HG03439 (cell line): ENCODE data around the gene PPM1D.
"Not testable (repeated sequence)": the region's sequence is repeated elsewhere in the genome, so short reads cannot be mapped to it uniquely, and the experiment has no call there.

Experiments
- ATAC-seq: cut with Tn5 transposase; IDR thresholded peaks from one replicate; pipeline ENCODE4 v1.9.1; 2021; ENCODE audit warnings: mild to moderate bottlenecking, moderate library complexity; ENCODE audit not compliant: unreplicated experiment

Gene PPM1D

DNA sequence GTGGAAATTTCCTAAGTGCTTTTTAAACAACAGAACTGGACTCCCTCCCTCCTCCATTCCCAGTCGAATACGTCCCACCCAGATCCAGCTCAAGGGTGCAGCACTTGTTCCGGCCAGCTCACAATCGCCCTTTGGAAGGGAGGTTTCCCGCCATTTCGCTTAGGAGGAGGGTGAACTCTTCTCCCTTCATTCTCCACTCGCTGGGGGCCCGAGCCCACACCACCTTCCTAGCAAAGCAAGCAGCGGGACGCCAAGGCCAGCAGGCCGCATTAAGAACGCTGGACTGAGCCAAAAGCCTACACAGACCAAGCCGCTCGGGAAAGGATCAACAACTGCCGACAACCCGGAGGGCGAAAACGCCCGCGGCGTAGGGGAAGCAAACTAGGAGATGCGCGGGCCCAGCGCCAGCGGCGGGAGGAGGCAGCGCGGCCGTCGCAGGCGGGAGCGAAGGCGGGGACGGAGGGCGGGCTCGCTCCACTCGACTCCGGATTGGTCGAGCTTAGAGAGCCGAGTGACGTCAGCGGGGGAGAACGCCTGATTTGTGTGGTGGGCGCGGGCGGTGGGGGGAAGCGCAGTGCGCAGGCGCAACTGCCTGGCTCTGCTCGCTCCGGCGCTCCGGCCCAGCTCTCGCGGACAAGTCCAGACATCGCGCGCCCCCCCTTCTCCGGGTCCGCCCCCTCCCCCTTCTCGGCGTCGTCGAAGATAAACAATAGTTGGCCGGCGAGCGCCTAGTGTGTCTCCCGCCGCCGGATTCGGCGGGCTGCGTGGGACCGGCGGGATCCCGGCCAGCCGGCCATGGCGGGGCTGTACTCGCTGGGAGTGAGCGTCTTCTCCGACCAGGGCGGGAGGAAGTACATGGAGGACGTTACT lies at the start of gene PPM1D:
TSS of gene PPM1D (plus strand) at position 574 of the 870 bp plus-strand sequence. CDS start at position 796, 222 bp downstream.
- peak; percentile 92 for ATAC-seq

- not testable (repeated sequence) for ATAC-seq
Observed at GRCh38 chr17:60552255-60552654, 47.7 kb upstream of the PPM1D start.

- no peak for ATAC-seq
Observed at GRCh38 chr17:60554377-60554788, 45.6 kb upstream of the PPM1D start.

- no peak for ATAC-seq
Observed at GRCh38 chr17:60555786-60556185, 44.2 kb upstream of the PPM1D start.

GRCh38 chr17:60557805-60558204 lies 42.2 kb upstream of the PPM1D start:
- no peak for ATAC-seq

DNA sequence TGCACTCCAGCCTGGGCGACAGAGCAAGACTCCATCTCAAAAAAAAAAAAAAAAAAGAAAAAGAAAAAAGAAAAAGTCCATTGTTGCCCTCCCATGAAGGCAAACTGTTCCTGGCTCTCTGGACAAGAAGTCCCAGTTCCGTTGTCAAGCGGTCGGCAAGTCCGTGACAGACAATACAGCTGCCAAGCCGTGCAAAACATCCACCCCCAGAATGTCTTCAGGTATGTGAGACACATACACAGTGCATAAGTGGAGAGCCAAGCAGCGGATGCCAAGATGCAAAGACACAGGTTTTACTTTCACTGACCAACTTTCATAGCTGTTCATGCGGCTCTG lies 40.4 kb upstream of the PPM1D start:
- no peak for ATAC-seq

- ATAC-seq: no peak
Observed at GRCh38 chr17:60559995-60560859, 39.8 kb upstream of the PPM1D start.

GRCh38 chr17:60560860-60561257 lies 39.1 kb upstream of the PPM1D start:
- ATAC-seq: no peak

- ATAC-seq: no peak
Observed at GRCh38 chr17:60562421-60562820, 37.6 kb upstream of the PPM1D start.

DNA sequence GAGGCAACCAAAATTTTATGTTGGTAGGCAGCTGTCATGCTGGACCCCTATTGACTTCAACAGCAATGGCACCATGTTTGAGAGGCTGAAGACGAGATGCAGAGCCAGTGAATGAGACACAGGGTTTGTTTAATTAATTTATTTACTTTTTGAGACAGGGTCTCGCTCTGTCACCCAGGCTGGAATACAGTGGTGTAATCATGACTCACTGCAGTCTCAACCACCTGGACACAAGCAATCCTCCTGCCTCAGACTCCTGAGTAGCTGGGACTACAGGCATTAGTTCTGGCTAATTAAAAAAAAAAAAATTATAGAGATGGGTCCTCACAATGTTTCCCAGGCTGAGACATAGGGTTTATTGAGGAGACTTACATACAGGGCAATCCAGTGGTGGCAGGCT lies 36.2 kb upstream of the PPM1D start:
- no peak for ATAC-seq

GRCh38 chr17:60565233-60565632 lies 34.8 kb upstream of the PPM1D start:
- ATAC-seq: no peak

DNA sequence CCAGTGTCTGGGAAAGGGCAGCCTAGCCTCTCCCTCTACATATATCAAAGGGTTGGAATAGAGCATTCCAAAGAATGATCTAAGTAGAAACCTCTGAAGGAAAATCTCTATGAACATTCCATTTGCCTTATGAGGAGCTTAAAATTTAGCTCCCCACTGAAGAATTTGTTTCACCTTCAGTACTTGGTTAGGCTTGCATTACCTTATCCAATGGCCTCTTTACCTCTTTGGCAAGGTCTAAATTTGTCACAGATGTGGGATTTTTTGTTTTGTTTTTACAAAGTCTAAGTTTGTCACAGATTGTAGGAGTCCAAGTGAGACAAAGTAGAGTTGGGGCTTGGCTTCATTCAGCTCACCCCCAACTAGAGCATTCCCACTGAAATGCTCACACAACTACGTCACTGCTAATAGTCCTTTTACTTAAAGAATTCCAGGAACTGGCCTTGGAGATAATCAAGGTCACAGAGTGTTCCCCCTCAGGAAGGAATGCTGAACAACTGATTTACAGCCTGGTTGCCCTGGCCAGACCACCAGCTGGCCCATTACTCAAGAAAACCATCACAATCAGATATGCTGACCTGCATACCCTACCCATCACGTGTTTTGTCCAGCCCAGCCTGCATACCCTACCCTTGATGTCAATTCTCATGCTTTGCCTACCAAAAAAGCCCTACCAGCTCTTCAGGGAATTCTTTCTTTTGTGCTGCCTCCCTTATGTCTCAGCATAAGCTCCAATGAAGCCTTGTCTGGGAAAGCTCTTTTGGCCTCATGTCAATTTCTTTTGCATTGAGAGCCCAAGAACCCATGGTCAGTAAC lies 26.5 kb upstream of the PPM1D start:
- ATAC-seq: no peak

DNA sequence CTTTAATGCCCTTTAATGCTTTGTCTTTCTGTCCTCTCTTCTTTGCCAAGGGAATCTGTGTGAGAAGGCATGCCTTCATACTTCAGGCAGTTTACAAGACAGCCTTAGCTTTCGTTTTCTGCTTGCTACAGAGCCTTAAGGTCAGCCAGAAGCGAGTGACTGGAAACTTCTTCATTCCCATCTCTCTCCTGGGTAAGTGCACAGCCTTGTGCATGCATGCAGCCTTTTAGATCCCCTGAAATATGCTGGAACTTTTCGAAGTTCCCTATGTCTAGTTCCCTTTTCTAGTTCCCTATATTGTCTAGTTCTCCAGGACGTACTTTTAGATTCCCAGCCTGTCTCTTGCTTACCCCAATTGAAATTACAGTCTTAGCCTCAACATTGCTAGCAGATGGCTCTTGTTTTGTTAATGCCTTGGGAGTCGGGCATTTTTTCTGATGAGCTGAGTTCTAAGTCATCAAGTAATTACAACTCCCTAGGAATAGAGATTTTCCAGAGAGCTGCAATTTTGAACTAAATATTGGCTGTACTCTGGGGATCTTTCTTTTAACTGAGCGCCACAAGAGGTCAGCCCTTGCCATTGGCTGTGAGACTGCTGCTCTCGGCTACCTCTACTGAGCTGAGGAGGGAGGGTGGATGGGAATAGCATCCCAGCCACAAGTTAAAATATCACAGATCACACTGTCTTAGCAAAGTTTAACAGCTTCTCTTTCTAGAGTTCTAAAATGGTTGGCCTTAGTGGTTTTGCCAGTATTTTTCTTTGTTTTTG lies 22.7 kb upstream of the PPM1D start:
- no peak for ATAC-seq

- no peak for ATAC-seq
Observed at GRCh38 chr17:60579090-60579489, 20.9 kb upstream of the PPM1D start.

GRCh38 chr17:60579551-60579950 lies 20.4 kb upstream of the PPM1D start:
- ATAC-seq: no peak

- no peak for ATAC-seq
Observed at GRCh38 chr17:60583008-60583407, 17.0 kb upstream of the PPM1D start.

DNA sequence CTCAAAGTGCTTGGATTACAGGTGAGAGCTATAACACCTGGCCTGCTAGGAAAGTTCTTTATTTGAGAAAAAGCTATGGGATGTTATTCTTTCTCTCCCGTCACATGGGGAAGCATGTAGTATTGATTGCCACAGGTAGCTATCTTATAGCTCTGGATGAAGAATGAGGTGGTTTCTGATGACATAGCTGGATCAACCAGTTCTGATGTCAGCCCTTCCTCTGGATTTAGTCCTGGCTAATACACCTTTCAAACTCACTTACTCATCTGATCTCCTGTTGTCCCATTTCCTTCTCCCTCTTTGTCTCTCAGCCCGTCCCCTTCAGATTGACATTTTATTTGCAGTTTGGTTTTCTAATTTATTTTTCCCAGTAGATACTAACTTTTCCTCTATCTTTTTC lies 14.1 kb upstream of the PPM1D start:
- ATAC-seq: no peak

DNA sequence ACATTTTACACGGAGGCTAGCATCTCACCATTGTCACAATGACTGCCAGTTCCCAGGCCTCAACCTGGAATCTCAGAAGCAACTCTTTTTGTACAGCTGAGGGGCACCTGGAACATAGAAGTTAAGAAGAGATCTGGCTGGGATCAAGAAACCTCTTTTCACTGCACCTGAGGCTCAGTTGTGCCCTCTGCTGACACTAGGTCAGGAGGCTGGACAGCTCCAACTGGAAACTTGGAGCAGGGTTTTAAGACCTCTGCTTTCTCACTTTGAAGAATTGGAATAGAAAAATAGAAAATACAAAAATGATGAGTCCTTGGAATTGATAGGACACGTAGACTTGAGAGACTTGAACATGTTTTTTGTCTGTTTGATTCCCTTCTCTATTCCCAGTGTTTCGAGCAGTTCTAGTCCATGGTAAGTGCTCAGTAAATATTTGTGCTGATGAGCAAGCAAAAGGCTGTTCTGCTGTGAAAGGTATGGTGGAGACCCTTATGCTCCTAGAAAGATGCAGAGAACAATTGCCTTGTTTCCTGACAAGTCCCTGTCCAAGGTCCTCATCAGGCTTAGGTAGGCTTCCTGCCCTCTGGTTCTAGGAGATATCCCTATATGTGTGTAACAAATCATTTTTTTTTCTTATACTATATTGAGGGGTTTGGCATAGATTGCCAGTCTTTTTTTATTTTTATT lies 13.6 kb upstream of the PPM1D start:
- no peak for ATAC-seq

GRCh38 chr17:60590070-60590469 lies 9.9 kb upstream of the PPM1D start:
- no peak for ATAC-seq

DNA sequence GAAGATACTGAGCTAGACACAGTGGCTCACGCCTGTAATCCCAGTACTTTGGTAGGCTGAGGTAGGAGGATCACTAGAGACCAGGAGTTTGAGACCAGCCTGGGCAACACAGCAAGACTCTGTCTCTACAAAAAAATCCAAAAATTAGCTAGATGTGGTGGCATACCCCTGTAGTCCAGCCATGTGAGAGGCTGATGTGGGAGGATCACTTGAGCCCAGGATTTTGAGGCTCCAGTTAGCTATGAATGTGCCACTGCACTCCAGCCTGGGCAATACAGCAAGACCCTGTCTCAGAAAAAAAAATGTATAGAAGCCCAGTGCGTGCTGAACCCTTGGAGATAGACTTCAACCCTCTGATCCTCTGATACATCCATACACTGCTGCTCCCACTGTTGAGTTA lies 7.2 kb upstream of the PPM1D start:
- ATAC-seq: no peak
